GM04503 (cell line): Measurements from ENCODE around the gene VASP.

Experiments used
- DNase-seq: peaks from one replicate; pipeline ENCODE4 v3.0.0-alpha.2; 2012; ENCODE audit warnings: low read depth

Gene VASP

DNA sequence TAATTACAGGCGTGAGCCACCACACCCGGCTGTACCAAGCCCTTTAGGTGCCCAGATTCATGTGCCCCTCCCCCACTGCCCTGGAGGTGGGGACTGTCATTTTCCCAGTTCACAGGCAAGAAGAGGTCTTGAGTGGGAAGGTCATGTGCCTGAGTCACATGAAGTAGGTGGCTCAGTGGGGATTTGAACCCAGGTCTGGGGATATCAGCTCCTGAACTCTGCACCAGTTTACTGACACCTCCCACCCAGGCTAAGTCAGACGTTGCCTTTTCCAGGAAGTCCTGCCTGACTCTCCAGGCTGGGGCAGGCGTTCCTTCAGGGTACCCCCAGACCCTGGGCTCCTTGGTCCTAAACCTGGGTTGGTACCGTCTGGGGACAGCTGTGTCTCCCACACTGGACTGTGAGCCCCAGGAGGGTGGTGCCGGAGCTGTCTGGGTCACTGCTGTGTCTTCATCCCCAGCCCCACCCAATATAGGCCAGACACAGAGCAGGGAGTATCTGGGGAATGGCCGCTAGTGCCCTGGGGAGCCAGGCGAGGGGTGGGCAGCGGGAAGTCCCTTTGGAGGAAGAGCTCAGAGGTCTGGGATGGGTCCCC is 8.6 kb downstream of the VASP start:
- no peak for DNase-seq

DNA sequence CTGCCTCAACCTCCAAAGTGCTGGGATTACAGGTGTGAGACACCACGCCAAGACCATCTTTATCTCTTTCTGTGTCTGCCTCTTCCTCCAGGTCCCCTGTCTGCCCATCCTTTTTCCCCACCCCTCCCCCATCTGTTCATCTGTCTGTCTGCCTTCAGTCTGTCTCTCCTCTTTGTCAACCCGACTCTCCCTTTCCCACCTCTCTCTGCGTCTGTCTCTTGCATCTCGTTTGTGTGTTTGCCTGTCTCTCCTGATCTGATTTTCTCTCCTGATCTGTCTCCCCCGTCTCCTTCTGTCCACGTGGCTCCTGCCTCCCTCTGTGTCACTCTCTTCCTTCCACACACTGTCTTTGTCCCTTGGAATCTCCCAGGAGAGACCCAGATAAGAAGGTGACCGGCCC is 10.0 kb downstream of the VASP start:
- DNase-seq: no peak

DNA sequence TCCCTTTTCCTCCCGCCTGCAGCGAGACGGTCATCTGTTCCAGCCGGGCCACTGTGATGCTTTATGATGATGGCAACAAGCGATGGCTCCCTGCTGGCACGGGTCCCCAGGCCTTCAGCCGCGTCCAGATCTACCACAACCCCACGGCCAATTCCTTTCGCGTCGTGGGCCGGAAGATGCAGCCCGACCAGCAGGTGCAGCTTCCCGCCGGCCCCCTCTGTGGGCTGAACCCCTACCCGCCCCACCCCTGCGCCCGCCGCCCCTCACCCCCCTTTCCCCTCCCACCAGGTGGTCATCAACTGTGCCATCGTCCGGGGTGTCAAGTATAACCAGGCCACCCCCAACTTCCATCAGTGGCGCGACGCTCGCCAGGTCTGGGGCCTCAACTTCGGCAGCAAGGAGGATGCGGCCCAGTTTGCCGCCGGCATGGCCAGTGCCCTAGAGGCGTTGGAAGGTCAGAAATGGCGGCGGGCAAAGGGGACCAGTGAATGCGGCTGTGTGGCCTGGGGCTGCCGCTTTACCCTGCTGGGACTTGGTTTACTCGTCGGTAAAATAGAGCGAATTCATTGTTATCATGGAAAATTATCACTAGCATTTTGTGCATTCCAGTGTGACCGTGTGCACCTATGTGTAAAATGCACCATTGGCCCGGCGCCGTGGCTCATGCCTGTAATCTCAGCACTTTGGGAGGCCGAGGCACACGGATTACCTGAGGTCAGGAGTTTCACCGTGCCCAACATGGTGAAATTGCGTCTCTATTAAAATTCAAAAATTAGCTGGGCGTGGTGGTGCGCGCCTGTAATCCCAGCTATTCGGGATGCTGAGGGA is 10.6 kb downstream of the VASP start:
- no peak for DNase-seq

DNA sequence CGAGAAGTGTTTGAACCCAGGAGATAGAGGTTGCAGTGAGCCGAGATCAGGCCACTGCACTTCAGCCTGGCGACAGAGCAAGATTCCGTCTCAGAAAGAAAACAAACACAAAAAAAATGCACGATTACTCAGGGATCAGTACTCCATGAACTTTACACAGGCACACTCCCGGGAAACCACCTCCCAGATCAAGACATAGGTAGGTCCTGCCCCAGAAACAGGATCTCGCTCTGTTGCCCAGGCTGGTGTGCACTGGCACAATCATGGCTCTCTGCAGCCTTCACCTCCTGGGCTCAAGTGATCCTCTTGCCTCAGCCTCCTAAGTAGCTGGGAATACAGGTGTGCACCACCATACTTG is 11.2 kb downstream of the VASP start:
- DNase-seq: no peak

DNA sequence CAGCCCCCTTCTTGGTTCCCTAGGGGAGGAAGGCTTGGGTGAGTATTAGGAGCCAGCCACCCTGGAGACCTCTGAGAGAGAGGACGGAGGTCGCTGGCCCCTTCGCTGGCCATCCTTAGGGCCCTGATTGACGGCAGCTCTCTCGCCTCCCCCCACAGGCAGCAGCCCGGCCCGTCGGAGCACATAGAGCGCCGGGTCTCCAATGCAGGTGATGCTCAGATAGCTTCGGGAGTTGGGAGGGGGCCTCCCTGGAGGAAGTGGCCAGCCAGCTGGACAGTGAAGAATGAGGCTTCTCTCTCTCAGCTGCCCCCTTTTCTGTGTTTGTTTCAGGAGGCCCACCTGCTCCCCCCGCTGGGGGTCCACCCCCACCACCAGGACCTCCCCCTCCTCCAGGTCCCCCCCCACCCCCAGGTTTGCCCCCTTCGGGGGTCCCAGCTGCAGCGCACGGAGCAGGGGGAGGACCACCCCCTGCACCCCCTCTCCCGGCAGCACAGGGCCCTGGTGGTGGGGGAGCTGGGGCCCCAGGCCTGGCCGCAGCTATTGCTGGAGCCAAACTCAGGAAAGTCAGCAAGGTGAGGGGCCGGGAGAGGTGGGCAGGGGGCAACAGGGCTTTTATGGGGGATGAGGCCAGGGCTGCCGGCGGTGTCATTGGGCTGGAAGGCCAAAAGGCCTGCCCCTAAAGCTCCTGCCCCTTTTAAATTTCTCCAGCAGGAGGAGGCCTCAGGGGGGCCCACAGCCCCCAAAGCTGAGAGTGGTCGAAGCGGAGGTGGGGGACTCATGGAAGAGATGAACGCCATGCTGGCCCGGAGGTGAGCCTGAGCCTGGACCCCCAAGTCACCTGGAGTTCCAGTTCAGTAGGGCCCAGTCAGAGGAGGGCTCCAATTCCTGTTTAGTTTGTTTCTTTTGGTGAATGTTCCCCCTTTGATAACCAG is 15.0 kb downstream of the VASP start:
- DNase-seq: no peak

DNA sequence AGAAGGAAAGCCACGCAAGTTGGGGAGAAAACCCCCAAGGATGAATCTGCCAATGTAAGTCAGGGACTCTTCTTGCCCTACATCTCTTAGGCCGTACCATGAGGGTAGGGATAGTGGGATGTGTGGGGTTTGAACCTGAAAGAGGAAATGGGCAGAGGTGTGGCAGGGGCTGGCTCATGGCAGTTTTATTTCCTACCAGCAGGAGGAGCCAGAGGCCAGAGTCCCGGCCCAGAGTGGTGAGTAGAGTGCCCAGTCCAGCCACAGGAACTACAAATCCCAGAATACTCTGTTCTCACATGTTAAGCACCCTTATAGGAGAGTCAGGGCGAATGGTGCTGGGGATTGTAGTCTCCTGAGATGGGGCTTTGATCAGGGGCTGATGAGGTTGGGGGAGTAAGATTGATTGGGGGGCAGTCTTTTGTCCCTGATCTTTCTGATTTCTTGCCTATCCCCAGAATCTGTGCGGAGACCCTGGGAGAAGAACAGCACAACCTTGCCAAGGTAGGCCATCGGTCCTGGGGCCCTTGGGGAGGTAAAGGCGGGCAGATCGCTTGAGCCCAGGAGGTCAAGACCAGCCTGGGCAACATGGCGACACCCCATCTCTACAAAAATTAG is 16.5 kb downstream of the VASP start:
- DNase-seq: no peak

DNA sequence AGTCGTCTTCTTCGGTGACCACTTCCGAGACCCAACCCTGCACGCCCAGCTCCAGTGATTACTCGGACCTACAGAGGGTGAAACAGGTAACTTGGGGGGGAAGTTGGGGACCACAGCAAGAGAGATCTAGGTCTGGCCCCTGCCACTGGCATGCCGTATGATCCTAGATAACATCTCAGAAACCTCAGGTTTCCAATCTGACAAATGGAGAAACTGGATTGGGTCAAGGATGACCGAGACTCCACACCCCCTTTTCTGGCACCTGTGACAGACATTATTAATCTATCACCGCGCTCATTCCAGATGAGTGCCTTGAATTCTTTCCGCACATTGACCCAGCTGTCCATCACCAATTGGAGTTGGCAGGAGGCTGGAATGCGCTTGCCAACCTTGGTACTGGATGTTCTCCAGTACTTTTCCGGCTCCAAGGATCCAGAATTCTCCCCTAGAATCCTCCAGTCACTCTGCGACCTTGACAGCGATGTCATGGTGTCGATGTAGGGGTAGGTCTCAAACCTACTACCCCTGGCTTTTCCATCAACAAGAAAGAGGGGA is 17.4 kb downstream of the VASP start:
- no peak for DNase-seq

DNA sequence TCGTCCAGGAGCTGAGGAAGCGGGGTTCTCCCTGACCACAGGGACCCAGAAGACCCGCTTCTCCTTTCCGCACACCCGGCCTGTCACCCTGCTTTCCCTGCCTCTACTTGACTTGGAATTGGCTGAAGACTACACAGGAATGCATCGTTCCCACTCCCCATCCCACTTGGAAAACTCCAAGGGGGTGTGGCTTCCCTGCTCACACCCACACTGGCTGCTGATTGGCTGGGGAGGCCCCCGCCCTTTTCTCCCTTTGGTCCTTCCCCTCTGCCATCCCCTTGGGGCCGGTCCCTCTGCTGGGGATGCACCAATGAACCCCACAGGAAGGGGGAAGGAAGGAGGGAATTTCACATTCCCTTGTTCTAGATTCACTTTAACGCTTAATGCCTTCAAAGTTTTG is 18.9 kb downstream of the VASP start:
- DNase-seq: no peak

DNA sequence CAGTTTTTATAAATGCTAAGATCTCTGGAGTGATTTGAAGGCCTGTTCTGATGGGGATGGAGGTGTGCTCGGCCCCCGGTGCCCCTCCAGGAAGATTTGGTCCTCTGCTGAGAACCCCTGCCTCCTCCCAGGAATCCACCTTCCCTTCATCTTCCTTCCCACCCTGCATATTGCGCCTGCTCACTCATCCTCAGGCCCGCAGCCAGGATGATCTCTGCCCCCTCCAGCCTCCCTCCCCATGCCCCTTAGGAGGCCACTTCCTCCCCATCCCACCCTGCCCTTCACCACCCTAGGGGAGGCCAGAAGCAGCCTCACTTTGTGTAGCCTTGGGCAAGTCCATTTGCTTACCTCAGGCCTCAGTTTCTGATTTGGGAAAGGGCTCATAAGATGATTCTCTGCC is 19.7 kb downstream of the VASP start:
- no peak for DNase-seq

DNA sequence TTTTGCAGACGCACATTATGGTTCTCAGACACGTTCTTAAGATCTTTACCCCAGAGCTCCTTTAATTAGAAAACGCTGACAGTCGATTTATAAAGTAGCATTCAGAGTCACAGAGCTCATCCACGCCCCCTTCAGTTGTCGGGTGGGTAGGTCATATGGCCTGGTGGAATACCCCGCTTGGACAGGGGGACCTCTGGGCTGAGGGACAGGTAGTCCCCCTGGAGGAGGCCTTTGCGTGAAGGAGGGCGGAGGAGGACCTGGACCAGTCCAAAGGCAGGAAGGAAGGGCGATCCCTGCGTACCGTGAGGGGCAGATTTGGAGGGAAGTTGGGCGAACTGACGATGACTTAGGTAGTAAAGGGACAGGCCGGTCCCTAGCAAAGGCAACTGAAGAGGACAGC is 20.5 kb downstream of the VASP start:
- DNase-seq: no peak

DNA sequence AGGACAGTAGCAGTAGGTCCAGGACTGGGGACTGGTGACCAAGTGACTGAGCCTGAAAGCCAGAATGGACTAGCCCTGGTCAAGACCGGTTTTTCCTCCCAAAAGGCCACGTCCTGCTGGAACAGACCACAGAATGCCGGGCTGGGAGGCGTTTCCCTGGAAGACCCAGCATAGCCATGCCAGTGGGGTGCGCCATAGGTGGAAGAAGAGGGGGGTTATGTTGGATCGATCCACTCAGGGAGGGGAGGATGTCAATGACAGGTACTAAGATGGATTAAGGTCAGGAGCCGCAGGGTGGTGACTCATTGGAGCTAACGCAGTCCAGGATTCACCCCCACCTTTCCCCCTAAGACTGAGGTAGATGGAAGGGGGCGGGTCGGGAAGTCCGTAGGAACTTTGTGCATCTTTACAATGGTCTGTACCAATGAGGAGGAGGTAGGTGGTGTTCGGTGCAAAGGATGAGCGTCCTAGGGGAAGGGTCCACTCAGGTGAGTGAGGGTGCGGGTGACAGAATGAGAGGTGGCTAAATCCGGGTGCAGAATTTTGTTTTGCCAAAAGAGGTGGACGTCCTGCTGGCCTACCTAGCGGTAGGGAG is 21.0 kb downstream of the VASP start:
- DNase-seq: no peak

DNA sequence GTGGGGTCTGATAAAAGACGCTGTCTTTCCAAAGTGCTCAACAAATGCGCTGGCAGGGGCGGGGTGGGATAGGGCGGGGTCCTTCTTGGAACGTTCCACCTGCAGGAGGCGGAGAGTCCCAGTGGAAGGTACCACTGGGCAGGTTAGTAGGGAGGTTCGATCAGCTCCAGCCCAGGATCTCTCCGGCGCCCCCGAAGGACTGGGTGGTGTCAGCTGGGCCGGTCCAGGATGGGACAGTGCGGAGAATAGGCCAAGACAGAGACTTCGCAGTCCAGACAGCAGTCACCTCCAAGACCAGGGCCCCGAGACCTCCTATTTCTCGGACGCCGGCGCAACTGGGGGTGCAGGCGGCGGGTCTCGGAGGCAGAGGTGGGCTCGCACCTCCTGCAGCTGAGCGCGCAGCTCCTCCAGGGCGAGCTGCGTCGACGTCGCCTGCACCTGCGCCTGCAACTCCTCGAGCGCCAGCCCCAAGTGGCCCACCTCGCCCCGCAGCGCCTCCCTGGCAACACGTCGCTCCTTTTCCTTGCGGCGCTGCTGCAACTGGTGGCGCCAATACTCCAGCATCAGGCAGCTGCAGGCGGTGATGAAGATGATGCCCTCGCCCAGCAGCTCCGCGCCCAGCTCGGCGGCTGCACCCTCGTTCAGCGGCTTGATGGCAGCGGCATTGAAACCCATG is 21.6 kb downstream of the VASP start:
- DNase-seq: no peak

DNA sequence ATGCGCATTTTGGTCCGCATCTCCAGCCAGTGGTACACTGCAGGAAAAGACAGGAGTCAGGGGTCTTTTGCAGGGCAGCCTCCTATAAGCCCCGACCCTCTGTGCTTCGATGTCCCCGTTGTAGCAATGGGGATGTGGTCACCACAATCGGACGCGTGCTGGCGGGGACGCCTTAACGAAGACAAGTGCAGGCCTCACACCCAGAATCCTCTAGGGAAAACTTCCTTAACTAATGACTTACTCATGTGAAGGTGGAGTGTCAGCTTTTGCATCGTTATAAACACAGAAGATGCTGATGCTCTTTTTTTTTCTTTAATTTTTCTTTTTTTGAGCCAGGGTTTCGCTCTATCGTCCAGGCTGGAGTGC is 22.1 kb downstream of the VASP start:
- DNase-seq: no peak

DNA sequence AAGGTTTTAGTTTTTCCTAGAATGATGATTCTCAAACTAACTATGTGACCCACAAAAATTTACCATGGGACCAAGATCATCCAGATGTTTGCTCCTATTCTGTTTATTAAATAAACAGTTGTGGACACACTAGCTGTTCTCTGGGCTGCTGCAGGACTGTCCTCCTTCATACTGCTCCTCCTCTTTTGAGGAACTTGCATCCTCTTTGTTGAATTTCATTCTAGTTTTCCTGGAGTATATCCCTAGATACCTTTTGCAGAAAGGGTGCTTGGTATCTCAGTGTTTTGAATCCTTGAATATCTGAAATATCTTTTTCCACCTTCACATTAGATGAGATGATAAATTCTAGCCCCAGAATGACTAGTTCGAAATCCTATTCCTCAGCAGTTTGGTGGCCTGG is 24.1 kb downstream of the VASP start:
- DNase-seq: no peak

DNA sequence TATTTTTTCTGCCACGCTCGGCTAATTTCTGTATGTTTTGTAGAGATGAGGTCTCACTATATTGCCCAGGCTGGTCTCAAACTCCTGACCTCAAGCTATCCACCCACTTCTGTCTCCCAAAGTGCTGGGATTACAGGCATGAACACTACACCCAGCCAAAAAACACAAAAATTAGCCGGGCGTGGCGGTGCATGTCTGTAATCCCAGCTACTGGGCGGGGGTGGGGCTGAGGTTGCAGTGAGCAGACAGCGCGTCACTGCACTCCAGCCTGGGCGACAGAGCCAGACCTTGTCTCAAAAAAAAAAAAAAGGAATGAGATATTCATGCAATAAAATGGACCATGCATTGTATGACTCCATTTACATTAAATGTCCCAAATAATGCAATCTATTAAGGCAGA is 32.2 kb downstream of the VASP start:
- no peak for DNase-seq

DNA sequence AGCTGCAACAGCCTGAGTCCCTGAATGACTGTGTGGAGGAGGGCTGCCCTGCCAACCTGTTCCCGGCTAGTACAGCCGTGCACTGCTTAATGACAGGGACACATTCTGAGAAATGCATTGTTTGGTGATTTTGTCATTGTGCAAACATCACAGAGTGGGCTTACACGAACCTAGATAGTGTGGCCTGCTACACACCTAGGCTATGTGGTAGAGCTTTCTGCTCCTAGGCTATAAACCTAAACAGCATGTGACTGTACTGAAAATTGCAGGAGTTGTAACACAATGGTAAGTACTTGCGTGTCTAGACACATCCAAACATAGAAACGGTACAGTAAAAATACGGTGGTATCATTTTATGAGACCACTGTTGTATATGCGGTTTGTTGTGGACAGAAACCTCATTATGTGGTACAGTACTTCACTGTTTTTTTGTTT is 35.0 kb downstream of the VASP start:
- DNase-seq: no peak

DNA sequence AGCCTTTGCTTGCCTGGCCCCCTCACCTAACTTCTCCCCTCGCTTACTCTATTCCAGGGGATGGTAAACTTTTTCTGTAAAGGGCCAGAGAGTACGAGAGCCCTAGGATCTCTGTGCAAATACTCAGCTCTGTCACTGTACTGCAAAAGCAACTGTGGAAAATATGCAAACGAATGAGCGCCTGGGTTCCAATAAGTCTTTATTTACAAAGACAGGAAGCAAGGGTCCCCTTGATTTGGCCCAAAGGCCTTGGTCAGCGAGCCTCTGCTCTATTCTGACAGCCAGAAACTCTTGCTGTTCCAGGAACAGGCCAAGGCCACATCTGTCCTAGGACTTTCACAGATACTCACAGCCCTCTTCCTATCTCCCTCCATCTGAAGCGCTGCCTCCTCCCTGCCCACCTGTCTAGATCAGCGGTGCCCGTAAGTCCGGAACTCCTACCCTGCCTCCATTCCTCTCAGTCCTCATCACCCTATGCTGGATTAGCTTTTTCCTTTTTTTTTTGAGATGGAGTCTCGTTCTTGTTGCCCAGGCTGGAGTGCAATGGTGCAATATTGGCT is 40.0 kb downstream of the VASP start:
- no peak for DNase-seq

DNA sequence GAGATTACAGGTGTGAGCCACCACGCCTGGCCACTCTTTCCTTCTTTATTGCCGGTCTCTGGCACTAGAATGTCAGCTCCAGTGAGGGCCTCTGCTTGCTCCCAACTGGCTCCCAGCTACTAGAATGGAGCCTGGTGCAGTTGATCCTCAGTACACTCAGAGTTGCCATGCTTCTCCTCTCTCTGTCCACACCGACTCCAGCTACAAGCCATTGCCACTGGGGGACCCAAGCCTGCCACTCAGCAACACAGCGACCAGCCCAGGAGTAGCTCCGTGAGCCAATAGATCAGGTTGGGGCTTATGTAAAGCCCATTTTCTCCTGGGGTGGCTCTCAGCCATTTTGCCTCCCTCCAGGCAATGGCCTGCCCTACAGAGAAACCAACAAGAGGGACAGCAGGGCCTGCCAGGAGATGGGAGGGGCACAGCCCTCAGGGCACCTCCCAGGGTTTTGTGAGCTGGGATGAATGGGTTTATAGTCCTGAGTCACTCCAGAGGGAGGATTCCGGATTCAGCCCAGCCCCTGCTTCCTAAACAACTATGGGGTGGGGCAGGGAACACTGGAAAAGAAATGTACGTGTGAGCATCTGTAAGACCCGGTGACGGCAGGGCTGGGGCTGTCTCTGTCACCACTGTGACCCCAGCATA is 40.8 kb downstream of the VASP start:
- DNase-seq: peak; percentile 46

DNA sequence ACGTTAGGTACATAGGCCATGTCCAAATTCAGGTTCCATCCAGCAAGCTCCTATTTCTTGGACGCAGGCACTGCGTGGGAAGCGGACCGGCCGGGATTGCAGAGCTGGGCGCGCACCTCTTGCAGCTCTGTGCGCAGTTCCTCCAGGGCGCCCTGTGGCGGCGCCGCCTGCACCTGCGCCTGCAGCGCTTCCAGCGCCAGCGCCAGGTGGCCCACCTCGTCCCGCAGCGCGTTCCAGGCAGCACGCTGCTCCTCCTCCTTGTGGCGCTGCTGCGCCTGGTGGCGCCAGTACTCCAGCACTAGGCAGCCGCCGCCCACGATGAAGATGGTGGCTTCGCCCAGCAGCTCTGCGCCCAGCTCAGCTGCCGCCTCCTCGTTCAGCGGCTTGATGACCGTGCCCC is 46.2 kb downstream of the VASP start:
- no peak for DNase-seq

DNA sequence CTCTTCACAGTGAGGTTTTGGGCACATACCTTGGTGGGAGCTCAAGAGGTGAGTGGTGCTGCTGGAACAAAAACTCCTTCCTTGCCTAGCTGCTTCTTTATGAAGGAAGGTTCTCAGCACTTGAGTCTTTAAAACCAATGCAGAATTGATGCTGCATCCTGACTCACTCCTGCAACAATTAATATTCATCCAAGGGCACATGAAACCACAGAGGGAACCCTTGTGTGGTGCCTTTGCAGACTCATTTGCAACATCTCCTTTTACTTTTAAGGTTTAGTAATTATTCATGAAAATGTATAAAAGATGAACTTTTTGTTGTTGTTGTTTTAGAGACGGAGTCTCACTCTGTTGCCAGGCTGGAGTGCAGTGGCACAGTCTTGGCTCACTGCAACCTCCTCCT is 47.2 kb downstream of the VASP start:
- DNase-seq: no peak
